Upper lobe of right lung (tissue), 1 donor: ENCODE data around the gene CAMK1G. TPM values are rescaled to one million over a fixed set of nuclear protein-coding genes. Genes with fewer than 3 reads are reported as not detected.

Experiments used
- ATAC-seq: fragments of 200-7000 bp; cut with Tn5 transposase; one replicate; pipeline ENCODE4 v1.9.1; 2020; ENCODE audit warnings: mild to moderate bottlenecking, moderate library complexity
- DNase-seq: peaks from one replicate; pipeline ENCODE4 v3.0.0-alpha.2; 2020
- H3K27ac ChIP-seq: fragments of 200-600 bp; one replicate; pipeline ENCODE4 v1.8.0; 2022
- H3K27me3 ChIP-seq: fragments of 200-600 bp; one replicate; pipeline ENCODE4 v1.8.0; 2022; ENCODE audit warnings: mild to moderate bottlenecking
- H3K36me3 ChIP-seq: fragments of 200-600 bp; one replicate; pipeline ENCODE4 v1.8.0; 2022
- H3K4me1 ChIP-seq: fragments of 200-600 bp; one replicate; pipeline ENCODE4 v1.8.0; 2022
- H3K4me3 ChIP-seq: fragments of 200-600 bp; one replicate; pipeline ENCODE4 v1.8.0; 2022; ENCODE audit warnings: mild to moderate bottlenecking
- H3K9me3 ChIP-seq: fragments of 200-600 bp; one replicate; pipeline ENCODE4 v1.8.0; 2022
- intact Hi-C: fragments of 100-400 bp; cut with DNase I; formaldehyde crosslinking; loops from one replicate; pipeline ENCODE4 v1.11.0; 2022
- total RNA-seq: library from RNA; stranded (reverse); fragmentation: NEBNext Ultra II Directional; extraction: Animal tissue kit (Norgen Biotek cat#: 25700); gene quantifications from one replicate; pipeline ENCODE4 v1.2.1, GENCODE V29; 2021
- TF ChIP-seq, protein P1 (sequence below): fragments of 200-600 bp; IDR thresholded peaks from one replicate; pipeline ENCODE4 v1.8.0; 2022; ENCODE audit warnings: antibody characterized with exemption
- donor health status: DM: no; HTN: yes; CAD: no; lungs with severe emphysema.

CAMK1G gene
- total RNA-seq, 1 donor from 2014 or later: 1.4 TPM

DNA sequence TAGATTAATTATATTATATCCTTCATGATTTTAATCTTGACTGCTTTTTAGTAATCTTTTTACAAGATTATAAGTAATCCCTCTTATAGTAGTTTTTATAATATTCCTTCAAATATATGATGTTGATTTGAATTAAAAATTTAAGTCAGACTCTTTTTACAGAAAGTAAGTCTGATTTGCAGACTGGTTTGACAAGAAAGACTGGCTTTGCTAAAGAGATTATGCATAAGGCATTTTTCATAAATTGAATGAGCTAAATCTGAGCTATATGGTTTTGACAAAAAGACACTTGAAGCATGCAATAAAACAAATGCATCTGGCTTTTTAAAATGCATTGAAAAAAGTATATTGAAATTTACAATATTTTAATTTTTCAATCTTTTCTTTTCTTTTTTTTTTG, 26.3 kb upstream of the CAMK1G start:
- H3K4me3 ChIP-seq: no peak overlapping the region
- no peak overlapping the region for H3K27ac ChIP-seq
- DNase-seq: no peak
- intact Hi-C loops: no loop called here
- H3K4me1 ChIP-seq: no peaks in the 10 kb centered on the region
- ATAC-seq: no peak
- H3K9me3 ChIP-seq: no peaks in the 10 kb centered on the region
- no peaks in the 10 kb centered on the region for H3K36me3 ChIP-seq
- no peaks in the 10 kb centered on the region for H3K27me3 ChIP-seq
- TF ChIP-seq, protein P1, sequence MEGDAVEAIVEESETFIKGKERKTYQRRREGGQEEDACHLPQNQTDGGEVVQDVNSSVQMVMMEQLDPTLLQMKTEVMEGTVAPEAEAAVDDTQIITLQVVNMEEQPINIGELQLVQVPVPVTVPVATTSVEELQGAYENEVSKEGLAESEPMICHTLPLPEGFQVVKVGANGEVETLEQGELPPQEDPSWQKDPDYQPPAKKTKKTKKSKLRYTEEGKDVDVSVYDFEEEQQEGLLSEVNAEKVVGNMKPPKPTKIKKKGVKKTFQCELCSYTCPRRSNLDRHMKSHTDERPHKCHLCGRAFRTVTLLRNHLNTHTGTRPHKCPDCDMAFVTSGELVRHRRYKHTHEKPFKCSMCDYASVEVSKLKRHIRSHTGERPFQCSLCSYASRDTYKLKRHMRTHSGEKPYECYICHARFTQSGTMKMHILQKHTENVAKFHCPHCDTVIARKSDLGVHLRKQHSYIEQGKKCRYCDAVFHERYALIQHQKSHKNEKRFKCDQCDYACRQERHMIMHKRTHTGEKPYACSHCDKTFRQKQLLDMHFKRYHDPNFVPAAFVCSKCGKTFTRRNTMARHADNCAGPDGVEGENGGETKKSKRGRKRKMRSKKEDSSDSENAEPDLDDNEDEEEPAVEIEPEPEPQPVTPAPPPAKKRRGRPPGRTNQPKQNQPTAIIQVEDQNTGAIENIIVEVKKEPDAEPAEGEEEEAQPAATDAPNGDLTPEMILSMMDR: no peak

DNA sequence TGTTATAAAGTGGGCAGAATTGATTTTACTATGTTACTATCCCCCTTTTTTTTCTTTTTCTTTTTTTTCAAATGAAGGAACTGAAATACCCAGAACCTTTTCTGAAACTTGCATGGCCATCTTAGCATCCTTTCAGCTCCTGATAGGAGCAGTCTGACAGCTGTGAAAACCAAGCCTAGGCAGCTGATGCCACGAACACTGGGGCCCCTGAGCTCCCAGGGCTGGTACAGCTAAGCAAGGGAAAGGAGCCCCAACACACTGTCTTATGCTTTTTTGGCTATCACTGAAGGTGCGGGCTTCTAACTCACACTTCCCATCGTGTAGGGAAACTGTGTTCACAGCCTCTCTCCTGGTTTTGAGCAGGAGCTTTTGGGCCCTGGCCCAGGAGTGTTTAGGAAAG, 23.0 kb upstream of the CAMK1G start:
- DNase-seq: no peak
- H3K4me3 ChIP-seq: no peak overlapping the region
- no peaks in the 10 kb centered on the region for H3K36me3 ChIP-seq
- no peaks in the 10 kb centered on the region for H3K9me3 ChIP-seq
- H3K27ac ChIP-seq: no peak overlapping the region
- no peaks in the 10 kb centered on the region for H3K4me1 ChIP-seq
- intact Hi-C loops: no loop called here
- ATAC-seq: no peak
- peaks cover 4% of the 10 kb centered on the region for H3K27me3 ChIP-seq
- TF ChIP-seq, protein P1: no peak

DNA sequence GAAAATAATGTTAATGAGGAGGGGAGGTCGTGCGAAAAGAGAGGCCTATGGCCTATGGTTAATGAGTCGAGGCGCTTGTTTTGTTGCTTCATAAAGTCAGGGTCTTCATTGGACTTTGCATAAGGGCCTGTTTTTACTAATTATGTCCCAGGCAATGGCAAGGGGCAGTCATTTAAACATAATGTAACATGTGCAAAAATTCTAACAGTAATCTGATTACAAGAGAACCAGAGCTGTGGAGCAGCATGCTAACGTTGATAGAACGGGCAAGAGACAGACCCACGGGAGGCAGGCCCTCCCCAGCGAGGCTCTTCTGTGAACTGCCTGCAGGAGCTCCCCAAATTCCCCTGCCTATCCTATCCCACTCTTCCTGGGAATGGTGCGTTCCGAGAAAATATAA, 22.6 kb upstream of the CAMK1G start:
- intact Hi-C loops: no loop called here
- TF ChIP-seq, protein P1: no peak

DNA sequence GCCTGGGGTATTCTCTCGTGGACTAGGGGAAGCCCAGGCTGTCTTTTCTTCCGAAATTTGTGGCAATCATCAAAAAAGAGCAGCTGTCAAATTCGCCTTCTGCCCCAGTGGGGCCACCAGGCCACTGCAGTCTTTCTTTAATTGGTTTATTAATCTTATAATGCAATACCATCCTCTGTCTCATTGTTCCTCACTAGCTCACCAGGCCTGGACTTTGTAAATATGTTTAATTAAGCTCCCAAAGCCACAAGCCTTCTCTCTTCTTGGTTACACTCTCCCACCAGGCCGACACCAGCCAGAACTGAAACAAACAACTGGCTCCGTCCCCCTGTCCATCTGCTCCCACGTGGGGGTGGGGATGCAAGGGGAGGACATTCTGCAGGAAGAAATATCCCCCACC, 22.0 kb upstream of the CAMK1G start:
- Histone ChIP-seq H3K4me3 (no peak overlapping the region), H3K27ac (no peak overlapping the region), H3K27me3 (peaks cover 4% of the 10 kb centered on the region), H3K4me1 (no peaks in the 10 kb centered on the region), H3K36me3 (no peaks in the 10 kb centered on the region), H3K9me3 (no peaks in the 10 kb centered on the region)
- intact Hi-C loops: no loop called here
- TF ChIP-seq, protein P1: no peak
- DNase-seq: no peak
- ATAC-seq: no peak

More for the DNA sequence above, 22.6 kb upstream of the CAMK1G start:
- no peaks in the 10 kb centered on the region for H3K4me1 ChIP-seq
- peaks cover 4% of the 10 kb centered on the region for H3K27me3 ChIP-seq
- DNase-seq: no peak
- H3K9me3 ChIP-seq: no peaks in the 10 kb centered on the region
- H3K27ac ChIP-seq: no peak overlapping the region
- H3K4me3 ChIP-seq: no peak overlapping the region
- ATAC-seq: no peak
- no peaks in the 10 kb centered on the region for H3K36me3 ChIP-seq

DNA sequence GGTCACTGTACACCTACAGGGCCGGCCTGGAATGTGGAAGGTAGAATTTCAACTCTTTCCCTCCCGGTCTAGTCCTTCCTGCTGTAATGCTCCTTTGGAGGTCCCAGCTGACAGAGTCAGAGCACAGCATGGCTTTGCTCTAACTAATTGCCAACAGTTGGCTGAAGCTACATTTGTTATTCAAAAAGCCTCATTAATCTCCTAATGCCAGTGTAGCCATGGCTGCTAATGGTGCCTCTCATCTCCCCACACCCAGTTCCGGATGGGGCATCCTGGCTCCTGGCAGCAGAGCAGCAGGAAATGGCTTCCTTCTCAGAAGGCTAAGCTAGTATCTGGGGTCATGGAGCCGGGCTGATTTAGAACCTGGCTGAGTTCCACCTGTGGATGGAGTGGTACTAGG, 18.7 kb upstream of the CAMK1G start:
- no peaks in the 10 kb centered on the region for H3K4me1 ChIP-seq
- DNase-seq (no peak), ATAC-seq (no peak)
- TF ChIP-seq, protein P1: no peak
- peaks cover 4% of the 10 kb centered on the region for H3K27me3 ChIP-seq
- H3K27ac ChIP-seq: no peak overlapping the region
- H3K36me3 ChIP-seq: no peaks in the 10 kb centered on the region
- intact Hi-C loops: no loop called here
- H3K9me3 ChIP-seq: no peaks in the 10 kb centered on the region
- no peak overlapping the region for H3K4me3 ChIP-seq
